GM12878 (cell line): ENCODE data around the gene TERF2IP. TPM values are rescaled to one million over a fixed set of nuclear protein-coding genes. Genes with fewer than 3 reads are reported as not detected.
A peak's percentile ranks its signal among the peaks of the same experiment; 100 is the strongest.

ENCODE experiments used
- BCL11A ChIP-seq: IDR thresholded peaks from 2 replicates; pipeline ENCODE4 v1.6.1; 2011; ENCODE audit warnings: low read depth, low read length
- BHLHE40 ChIP-seq, 2 experiments: fragments of 450-650 bp in 1 of 2; IDR thresholded peaks; 2 replicates each; pipeline ENCODE4 v1.6.1; 2011 to 2017; ENCODE audit warnings: low read depth in 2 of 2, borderline replicate concordance in 1 of 2, improper control_type of control experiment in 1 of 2, low read length in 1 of 2, mild to moderate bottlenecking in 1 of 2
- BRCA1 ChIP-seq: IDR thresholded peaks from 2 replicates; pipeline ENCODE4 v1.6.1; 2011; ENCODE audit warnings: low read depth, low read length, improper control_type of control experiment
- CBFB ChIP-seq: IDR thresholded peaks from 2 replicates; pipeline ENCODE4 v1.6.1; 2016; ENCODE audit warnings: antibody characterized with exemption, low read depth
- E4F1 ChIP-seq: fragments of 450-650 bp; IDR thresholded peaks from 2 replicates; pipeline ENCODE4 v1.6.1; 2018; ENCODE audit warnings: borderline replicate concordance, mild to moderate bottlenecking; ENCODE audit not compliant: partially characterized antibody
- EGR1 ChIP-seq, 2 experiments: IDR thresholded peaks; 1 replicate in 1 of 2; 2 replicates in 1 of 2; pipeline ENCODE4 v1.6.1; 2011 to 2012; ENCODE audit warnings: low read depth in 2 of 2, low read length in 2 of 2, borderline replicate concordance in 1 of 2, mild to moderate bottlenecking in 1 of 2, moderate library complexity in 1 of 2
- EZH2 ChIP-seq: IDR thresholded peaks from 2 replicates; pipeline ENCODE4 v1.6.1; 2012; ENCODE audit warnings: low read depth, mild to moderate bottlenecking, control low read depth, inconsistent platforms, low read length, borderline replicate concordance; ENCODE audit not compliant: control insufficient read depth
- LARP7 ChIP-seq: fragments of 450-650 bp; IDR thresholded peaks from 2 replicates; pipeline ENCODE4 v1.6.1; 2017; ENCODE audit warnings: mild to moderate bottlenecking
- MEF2B ChIP-seq: fragments of 450-650 bp; IDR thresholded peaks from 2 replicates; pipeline ENCODE4 v1.6.1; 2018; ENCODE audit warnings: mild to moderate bottlenecking, moderate library complexity; ENCODE audit not compliant: partially characterized antibody, poor library complexity, severe bottlenecking
- MTA2 ChIP-seq: fragments of 450-650 bp; IDR thresholded peaks from 2 replicates; pipeline ENCODE4 v1.6.1; 2016; ENCODE audit warnings: low read depth, mild to moderate bottlenecking, moderate library complexity
- MYB ChIP-seq: fragments of 150-350 bp; IDR thresholded peaks from 2 replicates; pipeline ENCODE4 v1.6.1; 2014; ENCODE audit warnings: mild to moderate bottlenecking, low read depth, low read length, borderline replicate concordance
- NFYA ChIP-seq: IDR thresholded peaks from 2 replicates; pipeline ENCODE4 v1.6.1; 2011; ENCODE audit warnings: low read depth, mild to moderate bottlenecking, low read length, improper control_type of control experiment, borderline replicate concordance
- NRF1 ChIP-seq: conservative IDR thresholded peaks from 2 replicates; pipeline ENCODE4 v1.6.1; 2011; ENCODE audit warnings: mild to moderate bottlenecking, low read depth, low read length, improper control_type of control experiment
- POU2F2 ChIP-seq: IDR thresholded peaks from 3 replicates; pipeline ENCODE4 v1.6.1; 2011; ENCODE audit warnings: low read depth, mild to moderate bottlenecking, low read length, borderline replicate concordance
- RB1 ChIP-seq: fragments of 450-650 bp; formaldehyde crosslinking; IDR thresholded peaks from 2 replicates; pipeline ENCODE4 v1.6.1; 2017; ENCODE audit warnings: mild to moderate bottlenecking, borderline replicate concordance
- RFX5 ChIP-seq: IDR thresholded peaks from 2 replicates; pipeline ENCODE4 v1.6.1; 2011; ENCODE audit warnings: low read depth, low read length, improper control_type of control experiment
- RUNX3 ChIP-seq: IDR thresholded peaks from 2 replicates; pipeline ENCODE4 v1.6.1; 2012; ENCODE audit warnings: low read length, inconsistent platforms
- SP1 ChIP-seq: IDR thresholded peaks from one replicate; pipeline ENCODE4 v1.6.1; 2011; ENCODE audit warnings: low read depth, low read length
- STAT3 ChIP-seq: IDR thresholded peaks from 2 replicates; pipeline ENCODE4 v1.6.1; 2011; ENCODE audit warnings: low read depth, low read length, improper control_type of control experiment
- SUPT20H ChIP-seq: IDR thresholded peaks from 2 replicates; pipeline ENCODE4 v1.6.1; 2011; ENCODE audit warnings: low read depth, mild to moderate bottlenecking, low read length, moderate library complexity, borderline replicate concordance; ENCODE audit not compliant: control insufficient read depth
- ZNF207 ChIP-seq: fragments of 450-650 bp; IDR thresholded peaks from 2 replicates; pipeline ENCODE4 v1.6.1; 2014; ENCODE audit warnings: antibody characterized with exemption, mild to moderate bottlenecking, borderline replicate concordance
- ZNF687 ChIP-seq: fragments of 450-650 bp; IDR thresholded peaks from 2 replicates; pipeline ENCODE4 v1.6.1; 2017; ENCODE audit warnings: mild to moderate bottlenecking, moderate library complexity
- ZZZ3 ChIP-seq: IDR thresholded peaks from 2 replicates; pipeline ENCODE4 v1.6.1; 2011; ENCODE audit warnings: low read depth; ENCODE audit not compliant: control insufficient read depth, insufficient read length
- polyA plus RNA-seq, 11 experiments: library from polyadenylated mRNA; depleted of rRNA in 4 of 11; unstranded in 6 of 11; stranded (reverse) in 5 of 11; fragments of >200 nt; fragmentation: Nextera tagmentation in 4 of 11; fragmentation: Illumina TruSeq in 1 of 11; extraction: Ambion mirVana in 4 of 11; extraction: Trizol in 1 of 11; gene quantifications; 1 replicate in 1 of 11; 2 replicates in 10 of 11; pipeline versions ENCODE4 v1.2.1 to v1.2.3, GENCODE V29; 2011 to 2016; ENCODE audit warnings: inconsistent platforms in 2 of 11, missing spikeins in 2 of 11, low read depth in 1 of 11
- total RNA-seq, 4 experiments: library from RNA; depleted of rRNA in 3 of 4; stranded (reverse); fragments of >200 nt in 3 of 4; fragmentation: Illumina TruSeq in 1 of 4; extraction: Trizol in 1 of 4; gene quantifications; 2 replicates each; pipeline versions ENCODE4 v1.2.1 to v1.2.3, GENCODE V29; 2013 to 2021

Gene TERF2IP
- total and polyA plus RNA-seq, 10 of the 15 experiments (the other 5 are each of a cell fraction or from before 2014, with no cell fraction given) = 19.6 to 93.1 (median 54.4) TPM

DNA sequence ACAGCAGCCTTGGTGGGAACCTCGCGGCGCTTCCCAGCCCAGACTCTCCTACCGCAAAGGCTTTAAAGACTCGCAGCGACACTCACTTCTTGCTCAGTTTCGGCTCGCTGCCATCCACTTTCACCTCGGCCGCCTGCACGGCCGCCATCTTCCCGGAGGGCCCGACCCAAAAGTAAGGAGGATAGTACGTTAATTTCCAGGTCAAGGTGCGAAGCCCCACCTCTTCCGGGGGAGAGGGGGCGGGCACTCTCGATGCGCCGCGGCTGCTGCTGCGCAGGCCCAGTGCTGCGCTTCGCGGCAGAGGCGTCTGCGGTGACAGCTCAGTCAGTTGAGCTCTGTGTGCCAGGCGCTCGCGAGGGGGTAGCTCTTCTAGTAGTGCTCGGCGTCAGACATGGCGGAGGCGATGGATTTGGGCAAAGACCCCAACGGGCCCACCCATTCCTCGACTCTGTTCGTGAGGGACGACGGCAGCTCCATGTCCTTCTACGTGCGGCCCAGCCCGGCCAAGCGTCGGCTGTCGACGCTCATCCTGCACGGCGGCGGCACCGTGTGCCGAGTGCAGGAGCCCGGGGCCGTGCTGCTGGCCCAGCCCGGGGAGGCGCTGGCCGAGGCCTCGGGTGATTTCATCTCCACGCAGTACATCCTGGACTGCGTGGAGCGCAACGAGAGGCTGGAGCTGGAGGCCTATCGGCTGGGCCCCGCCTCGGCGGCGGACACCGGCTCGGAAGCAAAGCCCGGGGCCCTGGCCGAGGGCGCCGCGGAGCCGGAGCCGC is at the start of gene TERF2IP, which contains the start of gene KARS1 (continued):
- TF ChIP-seq E4F1 (no peak), STAT3 (no peak), EZH2 (no peak), NRF1 (peak; percentile 95), SP1 (peak; percentile 52), ZZZ3 (no peak), CBFB (peak; percentile 73; the same call in 1 of the 2 replicates), LARP7 (peak; percentile 93), MEF2B (no peak), BCL11A (no peak), RUNX3 (peak; percentile 78), NFYA (no peak), MYB (0 out of 2 replicates have a peak, but pooled peaks have one; percentile 7), POU2F2 (peak; percentile 89; the same call in 2 of the 3 replicates), BRCA1 (no peak), SUPT20H (no peak), ZNF687 (peak; percentile 81; the same call in 1 of the 2 replicates), MTA2 (peak; percentile 85), BHLHE40 (IDR thresholded peaks at IDR 0.05; ENCODE audit: borderline replicate concordance in 1 of 2, low read depth in 2 of 2, low read length in 1 of 2) (0 out of 4 replicates have a peak, but pooled peaks of 1 of the 2 experiments have one; percentile 3), EGR1 (IDR thresholded peaks at IDR 0.05; ENCODE audit: borderline replicate concordance in 1 of 2, low read depth in 2 of 2, low read length in 2 of 2) (peak in 1 of 2 experiments; percentile 66; a peak in 1 of 3 replicates), RFX5 (no peak), RB1 (peak; percentile 42; the same call in 1 of the 2 replicates), ZNF207 (0 out of 2 replicates have a peak, but pooled peaks have one; percentile 44)
